SK-N-MC (cell line): ENCODE results near the gene OSCP1.

Experiments used
- DNase-seq: peaks from one replicate; pipeline ENCODE4 v3.0.0-alpha.2; 2011; ENCODE audit warnings: low read depth, low spot score
- H3K27ac ChIP-seq: fragments of 200-600 bp; sonication (generic); 2 replicates; pipeline ENCODE4 v1.5.1; 2016; ENCODE audit warnings: mixed run types
- H3K36me3 ChIP-seq: fragments of 200-600 bp; sonication (generic); 2 replicates; pipeline ENCODE4 v1.6.1; 2017; ENCODE audit warnings: antibody characterized with exemption, low read length, mixed read lengths; ENCODE audit not compliant: insufficient read depth
- H3K4me3 ChIP-seq: fragments of 200-600 bp; sonication (generic); 2 replicates; pipeline ENCODE4 v1.5.1; 2016
- H3K9ac ChIP-seq: fragments of 200-600 bp; sonication (generic); 2 replicates; pipeline ENCODE4 v1.8.0; 2017; ENCODE audit warnings: mixed run types, mixed read lengths; ENCODE audit not compliant: insufficient read length
- H3K9me3 ChIP-seq: fragments of 200-600 bp; sonication (generic); 2 replicates; pipeline ENCODE4 v1.6.1; 2017; ENCODE audit warnings: low read depth, mild to moderate bottlenecking, antibody characterized with exemption, low read length, moderate library complexity, mixed read lengths
- EZH2 ChIP-seq: fragments of 200-600 bp; sonication (generic); IDR thresholded peaks from one replicate; pipeline ENCODE4 v1.6.1; 2017; ENCODE audit warnings: antibody characterized with exemption
- FOXP2 ChIP-seq: optimal IDR thresholded peaks from 2 replicates; pipeline ENCODE3; 2011; ENCODE audit warnings: mild to moderate bottlenecking, moderate library complexity; ENCODE audit not compliant: insufficient read depth; ENCODE audit errors: extremely low read length, control extremely low read depth
- POLR2AphosphoS5 ChIP-seq: IDR thresholded peaks from 2 replicates; pipeline ENCODE4 v1.6.1; 2012; ENCODE audit warnings: mild to moderate bottlenecking, low read depth, low read length, borderline replicate concordance

The OSCP1 gene

DNA sequence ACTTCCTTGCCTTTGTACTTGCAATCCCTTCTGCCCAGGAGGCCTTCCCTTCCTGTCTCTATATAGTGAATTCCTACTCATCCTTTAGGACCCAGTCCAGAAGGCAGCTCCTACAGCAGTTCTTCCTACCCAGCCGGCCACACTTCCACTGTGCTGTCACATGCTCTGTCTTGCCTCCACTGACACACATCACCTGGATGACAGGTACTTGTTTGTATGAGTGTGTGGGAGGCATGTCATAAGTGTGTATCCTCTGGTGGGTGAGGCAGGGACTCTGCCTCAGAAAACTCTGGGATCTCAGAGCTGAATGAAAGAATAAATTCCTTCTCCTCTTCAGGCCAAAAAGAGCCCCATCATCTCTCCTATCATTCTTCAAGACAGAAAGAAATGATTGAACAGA, 5.1 kb upstream of the OSCP1 start:
- no peak overlapping the region for H3K4me3 ChIP-seq
- H3K9ac ChIP-seq, result no peak overlapping the region
- TF ChIP-seq FOXP2 (no peak), POLR2AphosphoS5 (no peak), EZH2 (no peak)
- H3K9me3 ChIP-seq, result no peaks in the 10 kb centered on the region
- H3K36me3 ChIP-seq, result peaks cover 42% of the 10 kb centered on the region
- DNase-seq, result no peak
- H3K27ac ChIP-seq, result no peak overlapping the region

GRCh38 chr1:36453600-36454388, 3.5 kb upstream of the OSCP1 start:
- TF ChIP-seq FOXP2 (no peak), POLR2AphosphoS5 (peak; percentile 55)
- Histone ChIP-seq H3K27ac (no peak overlapping the region), H3K4me3 (no peak overlapping the region), H3K9ac (no peak overlapping the region), H3K9me3 (no peaks in the 10 kb centered on the region), H3K36me3 (peaks cover 39% of the 10 kb centered on the region)
- DNase-seq, result no peak

GRCh38 chr1:36453051-36453450, 2.8 kb upstream of the OSCP1 start:
- Histone ChIP-seq H3K9me3 (no peaks in the 10 kb centered on the region), H3K36me3 (peaks cover 35% of the 10 kb centered on the region), H3K9ac (no peak overlapping the region), H3K27ac (no peak overlapping the region), H3K4me3 (no peak overlapping the region)
- TF ChIP-seq FOXP2 (no peak), POLR2AphosphoS5 (peak; percentile 24; the same call in 1 of the 2 replicates), EZH2 (no peak)
- no peak for DNase-seq

- Histone ChIP-seq H3K27ac (peak overlapping the region; percentile 53; the same call in 1 of the 2 replicates), H3K36me3 (peaks cover 17% of the 10 kb centered on the region), H3K9ac (peak overlapping the region; percentile 89), H3K4me3 (peak overlapping the region; percentile 81), H3K9me3 (no peaks in the 10 kb centered on the region)
- no peak for TF ChIP-seq EZH2
- TF ChIP-seq POLR2AphosphoS5, result no peak
- TF ChIP-seq FOXP2, result no peak
- DNase-seq, result no peak
Measured at GRCh38 chr1:36450919-36451305, 661 bp upstream of the OSCP1 start.

GRCh38 chr1:36448530-36449056, 1.7 kb downstream of the OSCP1 start:
- Histone ChIP-seq H3K27ac (no peak overlapping the region), H3K9me3 (no peaks in the 10 kb centered on the region), H3K36me3 (no peaks in the 10 kb centered on the region), H3K4me3 (no peak overlapping the region), H3K9ac (no peak overlapping the region)
- TF ChIP-seq POLR2AphosphoS5 (no peak), FOXP2 (no peak), EZH2 (no peak)
- no peak for DNase-seq

DNA sequence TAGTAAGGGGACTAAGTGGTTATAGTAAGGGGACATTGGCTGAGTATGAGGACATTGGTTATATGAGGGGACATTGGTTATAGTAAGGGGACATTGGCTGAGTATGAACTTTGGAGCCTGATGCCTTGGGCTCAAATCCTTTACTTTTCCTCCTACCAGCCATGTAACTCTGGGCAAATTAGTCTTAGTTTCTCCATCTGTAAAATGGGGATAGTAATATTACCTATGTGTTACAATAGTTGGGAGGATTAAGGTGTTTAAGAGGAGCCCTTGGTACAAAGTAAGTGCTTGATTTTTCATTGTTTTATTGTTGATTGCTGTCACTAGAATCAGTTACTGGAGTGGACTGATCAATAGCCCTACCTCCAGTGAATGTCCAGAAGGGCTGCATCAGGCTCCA, 2.8 kb downstream of the OSCP1 start:
- TF ChIP-seq EZH2, result no peak
- no peak for TF ChIP-seq POLR2AphosphoS5
- TF ChIP-seq FOXP2, result no peak
- Histone ChIP-seq H3K36me3 (no peaks in the 10 kb centered on the region), H3K27ac (no peak overlapping the region), H3K9me3 (no peaks in the 10 kb centered on the region), H3K9ac (no peak overlapping the region), H3K4me3 (no peak overlapping the region)
- DNase-seq, result no peak

DNA sequence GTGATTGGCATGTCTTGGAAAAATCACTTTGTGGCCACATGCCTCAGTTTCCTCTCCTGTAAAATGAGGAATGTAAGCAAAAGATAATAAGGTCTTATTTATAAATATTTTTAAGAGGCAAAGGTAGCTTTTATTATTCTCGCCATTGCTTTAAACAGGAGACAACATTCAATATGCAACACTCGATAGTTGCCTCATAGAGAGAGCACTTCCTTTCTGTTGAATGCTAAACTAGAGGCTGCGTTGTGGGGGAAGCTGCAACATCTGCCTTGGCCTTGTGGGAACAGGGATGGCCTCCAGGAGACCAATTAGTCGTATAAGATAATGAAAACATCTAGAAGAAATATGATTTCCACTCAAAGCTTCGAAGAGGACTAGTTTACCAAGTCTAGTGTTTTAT, 3.5 kb downstream of the OSCP1 start:
- Histone ChIP-seq H3K9ac (no peak overlapping the region), H3K4me3 (no peak overlapping the region), H3K36me3 (no peaks in the 10 kb centered on the region), H3K27ac (peak overlapping the region; percentile 26; the same call in 1 of the 2 replicates), H3K9me3 (no peaks in the 10 kb centered on the region)
- no peak for TF ChIP-seq FOXP2
- no peak for TF ChIP-seq POLR2AphosphoS5
- no peak for TF ChIP-seq EZH2
- DNase-seq, result no peak

DNA sequence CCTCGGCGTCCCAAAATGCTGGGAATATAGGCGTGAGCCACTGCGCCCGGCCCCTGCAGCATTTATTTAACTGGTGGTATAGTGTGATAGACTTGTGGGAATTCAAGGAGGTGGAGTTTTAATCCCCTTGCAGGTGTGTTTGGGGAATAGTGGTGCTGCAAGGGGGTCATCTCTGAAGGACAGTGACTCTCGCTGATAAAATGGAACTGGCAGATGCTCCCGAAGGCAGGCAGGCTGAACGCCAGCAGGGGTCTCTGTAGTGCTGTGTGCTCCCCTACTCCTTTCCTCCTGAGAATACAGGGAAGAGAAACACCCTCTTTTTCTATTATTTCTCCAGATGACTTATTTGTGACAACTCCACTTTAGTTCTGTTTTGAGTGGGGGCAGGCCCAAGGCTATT, 4.0 kb downstream of the OSCP1 start:
- no peak overlapping the region for H3K4me3 ChIP-seq
- H3K9ac ChIP-seq, result no peak overlapping the region
- no peaks in the 10 kb centered on the region for H3K36me3 ChIP-seq
- H3K9me3 ChIP-seq, result no peaks in the 10 kb centered on the region
- TF ChIP-seq EZH2, result no peak
- no peak for TF ChIP-seq POLR2AphosphoS5
- no peak for TF ChIP-seq FOXP2
- no peak overlapping the region; the same call in 1 of the 2 replicates for H3K27ac ChIP-seq
- no peak for DNase-seq
